Testis (tissue), 3 donors: Measurements from ENCODE around the gene EVX2. TPM values are rescaled to one million over a fixed set of nuclear protein-coding genes. Genes with fewer than 3 reads are reported as not detected.
A peak's percentile ranks its signal among the peaks of the same experiment; 100 is the strongest.

ENCODE experiments used
- DNase-seq: peaks from one replicate; pipeline ENCODE4 v3.0.0-alpha.2; 2019
- H3K27ac ChIP-seq, 2 donors: fragments of 200-600 bp; sonication (generic); one replicate each; pipeline ENCODE4 v1.5.1; 2019
- H3K27me3 ChIP-seq: fragments of 200-600 bp; sonication (generic); one replicate; pipeline ENCODE4 v1.5.1; 2019
- H3K36me3 ChIP-seq: fragments of 200-600 bp; sonication (generic); one replicate; pipeline ENCODE4 v1.5.1; 2017; ENCODE audit warnings: low read depth; ENCODE audit errors: missing control alignments
- H3K4me1 ChIP-seq: fragments of 200-600 bp; sonication (generic); one replicate; pipeline ENCODE4 v1.5.1; 2019
- H3K4me3 ChIP-seq, 2 donors: fragments of 200-600 bp; sonication (generic); one replicate each; pipeline ENCODE4 v1.5.1; 2017 to 2019
- H3K9me3 ChIP-seq: fragments of 200-600 bp; sonication (generic); one replicate; pipeline ENCODE4 v1.5.1; 2017
- POLR2A ChIP-seq: fragments of 450-650 bp; IDR thresholded peaks from one replicate; pipeline ENCODE4 v1.6.1; 2017; ENCODE audit warnings: antibody characterized with exemption, mild to moderate bottlenecking, moderate library complexity
- WGBS, 2 donors: methylation state at CpG; one replicate each; pipeline ENCODE4 v1.1.5; 2018; 5-methylcytosine and 5-hydroxymethylcytosine counted together
- intact Hi-C: fragments of 100-400 bp; cut with DNase I; formaldehyde crosslinking; loops from one replicate; pipeline ENCODE4 v1.15.1; 2023; ENCODE audit warnings: low total_unique reads
- polyA plus RNA-seq: library from polyadenylated mRNA; stranded (reverse); fragments of 350-450 nt; fragmentation: Illumina TruSeq; extraction: RNeasy Lipid Tissue Mini Kit (QIAGEN cat#74804); gene quantifications from one replicate; pipeline ENCODE4 v1.2.3, GENCODE V29; 2014; ENCODE audit warnings: low read depth, low replicate concordance; ENCODE audit not compliant: insufficient read depth
- total RNA-seq, 2 donors: library from RNA; depleted of rRNA; stranded (reverse); fragments of >200 nt; gene quantifications; one replicate each; pipeline ENCODE4 v1.2.3, GENCODE V29; 2016
- TF ChIP-seq, protein P1 (sequence below), 3 experiments: fragments of 450-650 bp in 2 of 3; fragments of 200-600 bp in 1 of 3; sonication (generic) in 1 of 3; IDR thresholded peaks; one replicate each; pipeline ENCODE4 v1.5.1; 2016 to 2019; ENCODE audit warnings: antibody characterized with exemption in 3 of 3, mild to moderate bottlenecking in 2 of 3, moderate library complexity in 1 of 3

Gene EVX2
- total and polyA plus RNA-seq, 3 donors from 2014 or later = 1.5 to 3.1 (median 2.3) TPM

DNA sequence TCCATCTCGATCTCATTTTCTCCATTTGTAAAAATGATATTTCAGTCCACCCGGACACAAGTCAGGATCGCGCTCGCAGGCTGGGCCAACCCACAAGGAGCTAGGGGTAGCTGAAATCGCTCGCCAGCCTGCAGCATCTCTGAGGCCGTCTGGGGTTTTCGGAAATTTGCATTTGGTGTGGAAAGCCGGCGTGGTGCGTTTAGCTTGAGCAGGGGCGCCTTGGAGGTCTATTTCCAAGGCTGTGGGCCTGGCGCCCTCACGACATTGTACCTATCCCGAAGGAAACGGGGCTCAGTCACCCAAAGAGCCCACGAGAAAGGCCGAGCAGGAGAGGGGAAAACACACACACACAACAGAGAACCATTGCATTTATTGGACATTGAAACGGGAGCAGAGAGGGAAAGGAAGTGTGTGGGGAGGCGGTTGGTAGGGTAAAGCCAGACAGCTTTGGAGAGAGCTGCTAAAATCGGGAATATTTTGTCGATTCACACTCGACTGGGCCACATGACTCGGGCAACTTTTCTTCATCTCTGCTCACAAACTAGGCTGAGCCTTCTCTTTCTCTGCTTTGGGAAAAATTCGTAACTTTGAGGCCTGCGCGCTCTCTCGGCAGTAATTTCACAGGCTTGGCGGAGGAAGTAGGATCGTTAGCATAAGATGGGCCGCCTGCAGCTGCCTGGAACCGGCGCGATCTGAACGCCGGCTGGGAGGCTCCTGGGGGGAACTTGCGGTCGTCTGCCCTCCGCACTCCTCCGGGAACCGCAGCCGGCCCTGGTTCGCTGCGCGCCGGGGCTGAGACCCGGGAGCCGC lies 44.6 kb upstream of the EVX2 start:
- Histone ChIP-seq H3K36me3 (no peaks in the 10 kb centered on the region), H3K27me3 (no peaks in the 10 kb centered on the region), H3K4me3 (peak overlapping the region; percentile 81 to 85), H3K9me3 (no peaks in the 10 kb centered on the region), H3K27ac (peak overlapping the region; percentile 93 to 98), H3K4me1 (peaks cover 12% of the 10 kb centered on the region)
- intact Hi-C loops = loop anchor here (10.0 kb wide), 1 partner anchor 1026 kb away; no protein-coding TSS in a partner anchor
- no peak for DNase-seq
- TF ChIP-seq POLR2A = no peak
- TF ChIP-seq, protein P1, sequence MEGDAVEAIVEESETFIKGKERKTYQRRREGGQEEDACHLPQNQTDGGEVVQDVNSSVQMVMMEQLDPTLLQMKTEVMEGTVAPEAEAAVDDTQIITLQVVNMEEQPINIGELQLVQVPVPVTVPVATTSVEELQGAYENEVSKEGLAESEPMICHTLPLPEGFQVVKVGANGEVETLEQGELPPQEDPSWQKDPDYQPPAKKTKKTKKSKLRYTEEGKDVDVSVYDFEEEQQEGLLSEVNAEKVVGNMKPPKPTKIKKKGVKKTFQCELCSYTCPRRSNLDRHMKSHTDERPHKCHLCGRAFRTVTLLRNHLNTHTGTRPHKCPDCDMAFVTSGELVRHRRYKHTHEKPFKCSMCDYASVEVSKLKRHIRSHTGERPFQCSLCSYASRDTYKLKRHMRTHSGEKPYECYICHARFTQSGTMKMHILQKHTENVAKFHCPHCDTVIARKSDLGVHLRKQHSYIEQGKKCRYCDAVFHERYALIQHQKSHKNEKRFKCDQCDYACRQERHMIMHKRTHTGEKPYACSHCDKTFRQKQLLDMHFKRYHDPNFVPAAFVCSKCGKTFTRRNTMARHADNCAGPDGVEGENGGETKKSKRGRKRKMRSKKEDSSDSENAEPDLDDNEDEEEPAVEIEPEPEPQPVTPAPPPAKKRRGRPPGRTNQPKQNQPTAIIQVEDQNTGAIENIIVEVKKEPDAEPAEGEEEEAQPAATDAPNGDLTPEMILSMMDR (IDR thresholded peaks at IDR 0.05) = no peak
- 7 to 10% methylated on average over 48 to 49 of the region's 49 CpGs for WGBS, 2 donors

DNA sequence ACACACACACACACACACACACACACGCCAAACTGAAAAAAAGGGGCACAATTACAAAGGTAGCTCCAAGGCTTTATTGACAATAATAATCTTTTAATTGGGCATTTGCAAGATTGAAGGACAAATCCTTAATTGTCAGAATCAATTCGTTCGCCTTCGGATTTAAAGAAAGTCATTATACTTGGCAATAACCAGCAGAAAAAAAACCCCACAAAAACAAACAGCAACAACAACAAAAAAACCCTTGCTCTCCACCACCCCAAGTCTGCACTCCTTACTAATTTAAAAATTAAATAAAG lies 44.0 kb upstream of the EVX2 start:
- intact Hi-C loops = loop anchor here (10.0 kb wide), 1 partner anchor 1027 kb away; no protein-coding TSS in a partner anchor
- Histone ChIP-seq H3K36me3 (no peaks in the 10 kb centered on the region), H3K4me3 (peak overlapping the region; percentile 81 to 85), H3K27ac (peak overlapping the region; percentile 93 to 98), H3K27me3 (no peaks in the 10 kb centered on the region), H3K9me3 (no peaks in the 10 kb centered on the region), H3K4me1 (peaks cover 12% of the 10 kb centered on the region)
- no peak for DNase-seq
- no peak for TF ChIP-seq POLR2A
- TF ChIP-seq, protein P1 (IDR thresholded peaks at IDR 0.05) = no peak
- 6 to 31% methylated on average over 4 of the region's 4 CpGs for WGBS, 2 donors

DNA sequence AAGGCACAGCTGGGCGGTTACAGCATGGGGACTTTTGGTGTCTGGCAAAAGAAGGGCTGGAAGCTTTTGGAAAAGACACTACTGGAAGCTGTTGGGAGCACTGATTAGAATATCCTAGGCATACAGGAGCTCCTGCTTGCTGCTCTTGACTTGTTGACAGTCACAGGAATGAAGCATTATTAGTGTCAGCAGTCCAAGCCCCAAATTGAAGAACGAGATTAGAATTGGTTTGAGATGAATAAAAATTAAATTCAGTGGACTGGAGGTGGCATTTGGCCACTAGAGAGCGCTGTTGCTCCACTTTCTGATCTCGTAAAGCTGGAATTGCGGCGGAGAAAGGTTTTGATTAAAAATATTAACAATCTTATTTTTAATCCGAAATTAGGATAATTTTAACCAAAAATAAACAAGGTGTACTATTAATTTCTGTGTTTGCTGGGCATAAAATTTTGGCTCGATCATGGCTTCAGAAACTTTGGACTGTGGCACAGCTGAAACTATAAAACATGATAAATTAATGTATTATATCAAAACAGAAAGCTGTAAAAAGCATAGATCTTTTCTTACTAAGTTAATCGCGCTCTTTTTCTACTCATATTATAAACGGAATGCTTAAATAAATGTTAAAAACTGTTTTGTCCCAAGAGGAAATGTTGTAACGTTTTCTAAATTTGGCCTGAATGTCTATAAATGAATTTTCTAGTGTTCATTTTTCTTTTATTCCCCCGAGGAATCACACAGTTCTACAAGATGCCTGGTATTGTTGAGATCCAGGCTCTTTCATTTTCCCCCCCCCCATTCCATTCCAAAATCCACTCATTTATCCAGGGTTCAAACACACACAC lies 43.4 kb upstream of the EVX2 start:
- peak overlapping the region; percentile 93 to 98 for H3K27ac ChIP-seq
- TF ChIP-seq, protein P1 (IDR thresholded peaks at IDR 0.05) = peak; percentile 95 to 97 (median 96)
- TF ChIP-seq POLR2A = no peak
- no peaks in the 10 kb centered on the region for H3K9me3 ChIP-seq
- H3K4me3 ChIP-seq = no peak overlapping the region
- intact Hi-C loops = loop anchor here (10.0 kb wide), 1 partner anchor 1028 kb away; no protein-coding TSS in a partner anchor
- no peaks in the 10 kb centered on the region for H3K27me3 ChIP-seq
- DNase-seq = peak; percentile 91
- H3K36me3 ChIP-seq = no peaks in the 10 kb centered on the region
- WGBS, 2 donors = 3 to 5% methylated on average over 13 of the region's 13 CpGs
- H3K4me1 ChIP-seq = peaks cover 12% of the 10 kb centered on the region

DNA sequence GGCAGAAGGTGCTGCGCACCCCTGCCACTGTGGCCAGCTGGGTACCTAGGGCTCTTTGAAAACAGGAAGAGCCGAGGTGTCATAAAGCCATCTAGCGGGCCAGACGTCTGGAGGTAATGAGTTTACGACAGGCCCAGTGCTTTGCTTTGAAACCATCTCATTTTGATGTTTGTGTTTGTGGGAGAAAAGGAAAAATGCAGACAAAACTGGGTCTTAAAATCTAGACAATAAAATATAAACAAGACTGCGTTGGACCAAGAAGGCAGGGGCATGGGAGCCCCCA lies 42.0 kb upstream of the EVX2 start:
- no peak overlapping the region for H3K4me3 ChIP-seq
- TF ChIP-seq, protein P1 (IDR thresholded peaks at IDR 0.05) = no peak
- no peak for TF ChIP-seq POLR2A
- no peaks in the 10 kb centered on the region for H3K9me3 ChIP-seq
- intact Hi-C loops = loop anchor here (10.0 kb wide), 1 partner anchor 1029 kb away; no protein-coding TSS in a partner anchor
- 64 to 73% methylated on average over 6 of the region's 6 CpGs for whole genome bisulfite sequencing, 2 donors
- H3K4me1 ChIP-seq = peaks cover 12% of the 10 kb centered on the region
- H3K36me3 ChIP-seq = no peaks in the 10 kb centered on the region
- DNase-seq = no peak
- H3K27ac ChIP-seq = peak overlapping the region; percentile 95 to 98
- no peaks in the 10 kb centered on the region for H3K27me3 ChIP-seq
